Esophagus muscularis mucosa (tissue), 3 donors: Measurements from ENCODE around the gene ATP11A.

ENCODE experiments used
- CTCF ChIP-seq, 3 experiments: fragments of 200-600 bp in 2 of 3; fragments of 450-650 bp in 1 of 3; sonication (generic) in 2 of 3; IDR thresholded peaks; one replicate each; pipeline ENCODE4 v1.5.1; 2017 to 2019; ENCODE audit warnings: antibody characterized with exemption in 3 of 3, mild to moderate bottlenecking in 2 of 3, moderate library complexity in 1 of 3
- POLR2A ChIP-seq: fragments of 450-650 bp; IDR thresholded peaks from one replicate; pipeline ENCODE4 v1.6.1; 2017; ENCODE audit warnings: antibody characterized with exemption, moderate library complexity, mild to moderate bottlenecking, low read depth

DNA sequence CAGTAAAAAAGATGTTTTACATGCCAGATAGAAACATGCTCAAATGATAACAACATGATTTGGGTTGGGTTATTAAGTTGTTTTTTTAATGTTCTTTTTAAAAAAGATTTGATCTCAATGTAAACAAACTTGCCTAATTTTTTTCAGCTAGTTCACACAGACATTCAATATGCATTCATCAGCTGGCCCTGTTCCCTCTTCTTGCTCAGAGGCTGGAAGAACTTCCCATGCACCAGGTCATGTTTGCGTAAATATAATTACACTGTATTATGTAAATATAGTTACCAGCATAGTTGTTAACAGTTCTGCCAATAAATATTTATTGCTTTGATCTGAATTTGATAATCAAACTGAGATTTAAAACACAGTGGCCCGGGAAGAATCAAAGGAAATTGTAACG lies 70.6 kb downstream of the ATP11A start:
- TF ChIP-seq CTCF (IDR thresholded peaks at IDR 0.05), result no peak
- no peak for TF ChIP-seq POLR2A
